NK-92 (cell line): ENCODE measurements around the gene CRABP1.
"Not testable (repeated sequence)": the region's sequence is repeated elsewhere in the genome, so short reads cannot be mapped to it uniquely, and the experiment has no call there.

Experiments
- DNase-seq: peaks from one replicate; lab custom pipeline; 2025; ENCODE audit not compliant: unreplicated experiment; lab: John Stamatoyannopoulos, UW

CRABP1 gene

GRCh38 chr15:78369161-78369560, 29.0 kb downstream of the CRABP1 start:
- no peak for DNase-seq

GRCh38 chr15:78370013-78370412, 29.9 kb downstream of the CRABP1 start:
- no peak for DNase-seq

DNA sequence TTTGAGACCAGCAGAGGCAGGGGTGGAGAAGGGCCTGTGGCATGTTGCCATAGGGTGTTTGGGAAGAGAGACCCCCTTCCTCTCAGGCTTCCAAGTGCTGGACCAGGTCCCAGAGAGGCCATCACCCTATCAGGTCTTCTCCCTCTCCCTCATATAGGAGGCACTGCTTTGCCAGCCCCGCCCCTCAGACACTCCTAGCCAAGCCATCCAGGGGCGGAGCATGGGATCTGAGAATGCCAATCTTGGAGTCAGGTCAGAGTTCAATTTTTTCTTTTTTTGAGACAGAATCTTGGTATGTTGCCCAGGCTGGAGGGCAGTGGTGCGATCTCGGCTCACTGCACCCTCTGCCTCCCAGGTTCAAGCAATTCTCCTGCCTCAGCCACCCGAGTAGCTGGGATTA, 32.7 kb downstream of the CRABP1 start:
- no peak for DNase-seq

GRCh38 chr15:78374436-78375393, 34.6 kb downstream of the CRABP1 start:
- no peak for DNase-seq

DNA sequence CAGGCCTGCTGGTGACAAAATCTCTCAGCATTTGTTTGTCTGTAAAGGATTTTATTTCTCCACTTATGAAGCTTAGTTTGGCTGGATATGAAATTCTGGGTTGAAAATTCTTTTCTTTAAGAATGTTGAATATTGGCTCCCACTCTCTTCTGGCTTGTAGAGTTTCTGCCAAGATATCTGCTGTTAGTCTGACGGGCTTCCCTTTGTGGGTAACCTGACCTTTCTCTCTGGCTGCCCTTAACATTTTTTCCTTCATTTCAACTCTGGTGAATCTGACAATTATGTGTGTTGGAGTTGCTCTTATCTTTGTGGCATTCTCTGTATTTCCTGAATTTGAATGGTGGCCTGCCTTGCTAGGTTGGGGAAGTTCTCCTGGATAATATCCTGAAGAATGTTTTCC, 40.0 kb downstream of the CRABP1 start:
- not testable (repeated sequence) for DNase-seq

GRCh38 chr15:78382114-78382880, 42.1 kb downstream of the CRABP1 start:
- no peak for DNase-seq

GRCh38 chr15:78384651-78385050, 44.5 kb downstream of the CRABP1 start:
- no peak for DNase-seq

DNA sequence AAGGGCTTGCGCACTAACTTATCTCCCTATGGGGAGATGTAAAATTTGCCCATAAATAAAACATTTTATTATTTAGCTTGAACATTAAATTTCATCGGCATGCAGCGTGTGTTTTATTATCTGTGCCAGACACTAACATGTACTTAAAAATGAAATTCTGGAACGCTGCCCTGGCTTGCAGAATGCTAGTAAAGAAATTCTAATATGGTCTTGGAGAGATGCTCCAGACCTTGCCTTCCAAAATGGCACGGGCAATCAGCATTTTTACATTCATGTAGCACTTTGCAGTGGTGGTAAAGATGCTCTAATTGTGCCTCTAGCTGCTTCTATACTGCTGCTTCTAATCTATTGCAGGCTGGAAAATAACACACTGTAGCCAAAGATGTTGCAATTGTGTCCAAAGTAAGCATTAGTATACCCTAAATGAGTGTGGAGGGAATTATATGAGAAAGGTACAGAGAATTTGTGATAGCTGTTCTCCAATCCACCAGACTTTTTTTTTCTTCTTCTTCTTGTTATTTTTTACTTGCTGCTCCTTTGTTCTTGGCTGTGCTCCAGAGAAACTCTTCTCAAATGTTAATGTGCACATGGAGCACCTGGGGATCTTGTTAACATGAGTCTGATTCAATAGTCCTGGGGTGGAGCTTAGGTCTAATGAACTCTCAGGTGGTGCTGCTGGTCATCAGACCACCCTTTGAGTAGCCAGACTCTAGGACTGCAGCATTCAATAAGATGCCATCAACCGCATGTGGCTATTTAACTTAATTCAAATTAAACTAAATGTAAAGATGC, 47.3 kb downstream of the CRABP1 start:
- no peak for DNase-seq

DNA sequence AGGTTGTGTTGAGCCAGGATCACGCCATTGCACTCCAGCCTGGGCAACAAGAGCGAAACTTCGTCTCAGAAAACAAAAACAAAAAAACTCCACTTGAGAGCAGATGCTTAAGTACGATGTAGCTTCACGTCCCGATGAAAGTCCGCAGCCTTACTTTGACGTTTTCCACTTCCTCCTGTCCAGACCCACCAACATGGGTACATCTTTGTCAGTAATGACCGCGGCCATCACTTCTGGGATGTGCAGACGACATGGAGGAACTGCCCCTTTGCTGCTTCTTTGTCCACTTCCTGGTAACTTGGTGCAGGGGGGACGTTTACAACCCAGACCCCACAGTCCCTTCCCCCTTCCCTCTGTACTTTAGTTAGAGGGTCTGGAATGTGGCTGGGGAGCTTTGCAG, 48.7 kb downstream of the CRABP1 start:
- DNase-seq: no peak

DNA sequence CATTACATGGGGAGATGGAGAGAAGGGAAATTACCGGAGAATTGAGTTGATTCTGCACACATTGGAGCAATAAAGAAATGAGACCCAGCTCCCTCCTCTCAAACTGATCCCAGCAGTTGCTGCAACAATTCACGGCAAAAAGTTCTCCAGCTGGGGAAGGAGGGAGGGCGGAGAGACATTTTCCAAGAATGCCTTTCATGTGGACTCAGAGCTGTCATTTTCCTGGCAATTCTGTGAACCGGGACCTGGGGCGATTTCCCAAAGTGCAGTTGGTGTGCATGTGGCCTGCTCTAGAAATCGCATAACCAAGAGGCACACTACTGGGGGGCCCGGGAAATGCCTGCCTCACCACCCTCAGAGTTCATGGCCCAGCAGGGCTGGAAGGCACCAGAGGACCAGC, 49.2 kb downstream of the CRABP1 start:
- DNase-seq: no peak

GRCh38 chr15:78389738-78390137, 49.6 kb downstream of the CRABP1 start:
- no peak for DNase-seq

DNA sequence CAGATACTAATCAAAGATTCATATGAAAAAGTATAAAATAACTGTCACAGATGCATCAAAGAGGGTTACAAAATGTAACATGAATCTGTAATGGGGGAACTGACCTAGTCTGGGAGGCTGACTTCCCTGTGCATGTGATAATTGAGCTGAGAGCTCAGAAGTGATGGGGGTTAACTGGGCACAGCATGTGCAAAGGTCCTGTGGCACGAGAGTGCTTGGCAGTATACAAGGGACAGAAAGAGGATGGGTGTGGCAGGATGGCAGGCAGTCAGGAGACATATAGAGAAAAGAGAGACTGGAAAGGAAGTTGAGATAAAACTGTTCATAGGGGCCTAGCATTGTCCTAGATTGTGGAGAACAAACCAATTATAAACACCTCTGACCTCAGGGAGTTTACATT, 50.1 kb downstream of the CRABP1 start:
- DNase-seq: no peak

- no peak for DNase-seq
These were observed 50.7 kb downstream of the CRABP1 start for GRCh38 chr15:78390826-78391225.

- no peak for DNase-seq
These were observed 51.6 kb downstream of the CRABP1 start for GRCh38 chr15:78391781-78392180.

DNA sequence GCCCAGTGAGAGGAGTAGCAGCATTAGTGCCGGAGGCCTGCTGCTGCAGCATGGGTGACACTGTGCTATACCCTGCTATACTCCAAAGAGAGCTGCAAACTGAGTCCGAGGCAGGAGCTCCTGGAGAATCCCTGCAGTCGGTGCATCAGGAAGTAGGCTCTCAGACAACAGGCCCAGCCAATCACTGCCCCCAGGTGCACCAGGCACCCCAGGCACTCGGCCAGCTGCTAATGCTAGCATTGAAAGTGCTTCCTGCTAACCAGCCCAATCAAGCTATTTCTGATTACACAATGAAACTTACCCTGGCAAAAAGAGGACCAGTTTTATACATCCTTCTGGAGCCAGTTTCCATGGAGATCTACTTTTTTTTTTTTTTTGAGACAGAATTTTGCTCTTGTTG, 52.3 kb downstream of the CRABP1 start:
- DNase-seq: no peak

DNA sequence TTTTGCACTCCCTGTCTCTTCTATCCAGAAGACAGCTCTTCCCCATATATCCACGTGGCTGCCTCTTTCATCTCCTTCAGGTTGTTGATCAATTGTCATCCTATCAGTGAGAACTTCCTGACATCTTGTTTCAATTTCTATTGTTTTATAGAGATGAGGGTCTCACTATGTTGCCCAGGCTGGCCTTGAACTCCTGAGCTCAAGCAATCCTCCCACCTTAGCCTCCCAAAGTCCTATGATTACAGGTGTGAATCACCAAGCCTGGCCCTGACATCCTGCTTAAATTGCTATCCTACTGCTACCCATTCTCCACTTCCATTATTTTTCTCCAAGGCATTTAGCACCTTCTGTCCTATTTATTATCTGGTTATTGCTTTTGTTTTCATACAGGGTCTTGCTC, 53.0 kb downstream of the CRABP1 start:
- DNase-seq: no peak

DNA sequence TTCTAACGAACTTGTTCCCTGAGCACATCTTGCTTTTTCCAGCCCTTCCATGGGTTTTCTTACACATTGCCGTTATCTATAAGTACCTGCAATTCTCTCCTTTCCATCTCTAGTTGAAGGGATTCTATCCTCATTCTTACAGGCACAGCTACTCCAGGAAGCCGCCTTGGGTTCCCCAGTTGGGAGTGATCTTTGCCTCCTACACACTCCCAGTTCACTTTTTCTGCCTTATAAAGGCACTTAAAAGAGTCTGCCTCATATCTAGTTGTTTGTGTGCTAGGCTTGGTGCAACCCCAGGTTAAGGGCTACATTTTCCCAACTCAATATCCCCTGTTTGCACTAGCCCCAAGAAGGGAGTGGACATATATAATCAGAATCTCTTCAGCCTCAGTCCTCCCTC, 53.9 kb downstream of the CRABP1 start:
- no peak for DNase-seq

DNA sequence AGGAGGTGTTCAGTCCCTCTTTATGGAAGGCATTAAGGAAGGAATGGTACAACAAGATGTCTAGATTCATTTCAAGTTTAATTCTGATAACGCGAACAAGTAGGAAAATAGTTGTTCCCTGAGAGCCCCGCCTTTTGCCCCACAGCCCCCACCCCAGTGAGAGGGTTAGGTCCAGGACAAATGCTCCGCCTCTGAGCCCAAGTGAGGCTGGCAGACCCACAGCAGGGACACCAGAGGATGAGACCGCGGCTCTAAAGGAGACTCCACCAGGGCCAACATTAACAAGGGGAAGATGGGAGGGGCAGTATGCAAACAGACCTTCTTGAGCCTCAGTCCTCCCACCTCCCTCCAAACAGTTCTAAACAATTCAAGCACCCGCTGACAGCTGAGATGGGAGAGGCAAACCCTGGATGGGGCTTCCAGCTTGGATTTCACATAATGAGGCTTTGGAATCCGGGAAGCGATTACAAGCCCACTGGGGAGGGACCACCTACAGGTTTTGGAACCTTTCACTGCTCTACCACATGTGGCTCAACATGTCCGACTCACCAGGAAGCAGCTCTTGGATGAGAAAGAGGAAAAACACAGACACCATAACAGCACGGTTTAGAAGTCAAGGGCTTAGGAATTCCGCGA, 54.9 kb downstream of the CRABP1 start:
- DNase-seq: no peak

GRCh38 chr15:78396186-78396814, 56.1 kb downstream of the CRABP1 start:
- no peak for DNase-seq

GRCh38 chr15:78396976-78397375, 56.8 kb downstream of the CRABP1 start:
- no peak for DNase-seq
